ENCODE data around the gene HEXA.

Gene HEXA

DNA sequence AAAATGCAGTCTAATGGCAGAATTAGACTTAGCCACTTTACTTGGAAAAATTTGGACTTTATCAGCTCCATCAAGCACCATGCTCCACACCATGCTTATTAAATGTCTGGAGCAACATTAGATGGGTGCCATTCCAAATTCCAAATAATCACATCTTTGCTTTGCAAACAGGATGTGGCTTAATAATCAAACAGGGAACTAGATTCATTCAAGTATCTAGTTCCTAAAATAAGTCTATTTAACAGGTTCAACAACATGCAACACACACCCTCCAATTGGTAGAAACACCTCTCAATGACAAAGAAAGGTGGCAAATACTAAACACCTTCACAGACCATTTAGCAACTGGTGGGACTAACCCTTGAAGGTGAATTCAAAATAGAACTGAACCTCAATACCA lies 3.5 kb downstream of the HEXA start:
- no peak for DNase-seq

DNA sequence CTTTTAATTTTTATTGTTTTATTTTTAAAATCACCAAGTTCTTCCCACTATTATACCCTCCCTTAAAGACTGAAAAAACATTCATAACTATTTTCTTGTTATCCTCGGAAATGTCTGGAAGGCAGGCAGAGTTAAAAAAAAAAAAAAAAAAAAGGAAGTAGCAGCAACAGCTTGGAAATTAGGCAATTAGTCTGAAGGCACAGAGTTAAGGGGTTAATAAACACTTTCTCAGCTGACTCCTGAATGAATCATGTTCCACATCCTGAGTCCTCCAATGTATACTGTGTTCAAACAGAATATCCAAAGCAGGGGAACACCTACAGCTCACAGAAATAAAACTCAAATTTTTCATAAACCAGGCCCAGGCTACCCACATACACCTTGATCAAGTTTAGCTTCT lies 5.8 kb downstream of the HEXA start:
- no peak for DNase-seq

DNA sequence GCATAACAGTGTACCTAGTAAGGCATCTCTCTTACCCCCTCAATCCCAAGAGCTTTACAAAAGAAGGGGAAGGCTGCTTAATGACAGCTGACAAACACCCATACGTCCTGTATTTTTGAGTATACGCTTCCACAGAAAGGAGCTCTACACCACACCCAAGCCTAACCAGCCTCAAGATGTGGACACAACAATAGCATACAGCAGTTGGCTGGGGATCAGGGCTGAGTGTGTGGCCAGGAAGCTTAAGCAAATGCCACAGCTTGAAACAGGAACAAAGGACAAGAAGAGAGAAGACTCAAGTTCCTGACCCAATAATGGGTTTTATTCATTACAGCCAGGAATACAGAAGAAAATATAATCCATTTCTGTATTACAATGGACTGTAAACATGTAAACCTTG lies 6.9 kb downstream of the HEXA start:
- no peak for DNase-seq

DNA sequence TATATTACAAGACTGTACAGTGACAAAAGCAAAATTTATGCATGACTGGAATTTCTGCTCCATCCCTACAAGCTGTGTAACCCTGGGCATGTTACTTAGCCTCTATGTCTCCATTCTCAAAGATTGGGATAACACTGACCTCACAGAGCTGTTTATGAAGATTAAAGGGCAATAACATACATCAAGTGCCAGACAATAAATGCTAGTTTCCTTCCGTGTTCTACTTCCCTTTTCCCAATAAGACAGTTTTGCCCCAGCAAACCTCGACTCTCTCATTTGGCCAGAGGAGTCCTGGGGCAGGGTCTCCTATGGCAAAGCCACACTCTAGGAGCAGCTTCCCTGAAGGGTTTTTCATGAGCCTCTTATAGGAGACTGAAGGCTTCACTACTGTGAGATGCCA lies 7.5 kb downstream of the HEXA start:
- DNase-seq = no peak

DNA sequence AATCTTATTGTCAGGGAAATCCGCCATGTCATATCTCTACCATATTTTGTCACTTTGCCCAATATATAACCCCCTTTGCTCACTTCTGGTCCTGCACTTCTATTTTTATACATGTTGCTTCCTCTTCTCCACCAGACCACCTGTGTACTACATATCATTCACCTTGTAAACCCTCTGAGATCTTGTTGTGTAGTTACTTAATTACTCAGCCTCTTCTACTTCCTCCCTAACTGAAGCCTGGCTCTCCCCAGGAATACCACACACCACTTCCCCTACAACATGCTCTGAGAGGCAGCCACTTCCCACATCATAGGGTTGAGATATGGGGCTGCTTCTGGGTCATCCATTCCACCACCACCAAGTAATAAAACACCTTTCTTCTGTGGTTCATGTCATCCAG lies 10.0 kb downstream of the HEXA start:
- no peak for DNase-seq

DNA sequence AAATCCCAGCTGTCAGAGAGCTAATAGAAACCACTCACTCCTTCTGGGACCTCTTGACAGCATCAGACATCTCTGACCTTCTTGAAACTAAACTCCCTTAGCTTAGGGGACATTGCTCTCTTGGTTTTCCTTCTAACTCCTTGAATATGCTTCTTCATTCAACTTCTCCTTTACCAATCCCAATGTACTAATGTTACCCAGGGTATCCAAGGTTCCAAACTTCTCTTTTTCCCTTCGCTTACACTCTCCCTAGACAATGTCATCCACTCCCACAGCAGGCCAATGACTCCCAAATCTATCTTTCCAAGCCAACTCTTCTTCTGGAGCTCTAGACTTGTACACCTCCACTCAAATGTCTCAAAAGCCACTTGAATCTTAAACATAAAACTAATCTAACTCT lies 14.6 kb downstream of the HEXA start:
- no peak for DNase-seq

DNA sequence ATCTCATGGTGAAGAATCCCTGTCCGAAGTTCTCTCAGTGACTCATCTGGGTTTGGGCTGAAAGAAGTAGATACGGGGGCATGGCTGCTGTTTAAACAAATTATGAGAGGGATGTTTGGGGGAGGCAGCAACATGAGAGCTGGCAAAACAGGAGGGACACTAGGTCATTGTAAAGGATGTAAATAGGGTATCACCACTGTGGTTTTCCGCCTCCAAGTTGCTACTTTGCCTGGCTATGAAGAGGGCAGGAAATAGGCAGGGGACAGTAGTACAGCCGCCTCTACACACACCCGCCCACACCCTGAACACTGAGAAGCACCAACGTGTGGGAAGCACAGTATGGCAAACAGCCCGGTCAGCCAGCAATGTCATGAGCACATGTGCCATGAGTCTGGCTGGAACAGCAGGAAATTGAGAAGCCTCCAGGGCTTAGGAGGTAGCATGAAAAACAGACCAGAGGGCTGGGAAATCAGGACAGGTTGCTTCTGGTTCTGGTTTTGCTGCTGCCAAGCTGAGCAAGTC lies 17.1 kb downstream of the HEXA start:
- DNase-seq = no peak

- no peak for DNase-seq
These were observed 17.7 kb downstream of the HEXA start for GRCh38 chr15:72358121-72358520.

- no peak for DNase-seq
These were observed 21.3 kb downstream of the HEXA start for GRCh38 chr15:72354496-72354895.

DNA sequence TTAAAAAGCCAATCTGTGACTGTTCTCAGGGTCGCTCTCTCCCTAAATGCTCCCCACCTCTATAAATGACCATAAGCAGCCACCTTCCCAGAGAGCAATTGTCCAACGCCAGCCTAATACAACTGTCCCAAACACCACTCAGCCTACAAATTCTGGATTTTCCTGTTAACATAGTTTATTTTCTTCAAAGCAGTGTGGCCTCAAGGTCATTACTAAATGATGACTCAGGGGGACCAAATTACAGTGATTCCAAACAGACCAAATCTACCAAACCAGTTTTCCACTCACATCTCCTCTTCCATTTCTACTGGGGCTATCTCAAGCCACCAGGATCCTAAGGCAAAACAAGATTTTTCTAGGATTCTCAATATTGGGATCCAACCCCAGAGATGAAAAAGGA lies 22.5 kb downstream of the HEXA start:
- no peak for DNase-seq

GRCh38 chr15:72345806-72346205 lies 30.0 kb downstream of the HEXA start:
- no peak for DNase-seq

GRCh38 chr15:72345280-72345679 lies 30.5 kb downstream of the HEXA start:
- DNase-seq = no peak

- no peak for DNase-seq
These were observed 31.2 kb downstream of the HEXA start for GRCh38 chr15:72344602-72345001.

- peak; percentile 20 for DNase-seq
These were observed 33.4 kb downstream of the HEXA start for GRCh38 chr15:72342385-72342784.

GRCh38 chr15:72341361-72341760 lies 34.5 kb downstream of the HEXA start:
- DNase-seq = peak; percentile 8

DNA sequence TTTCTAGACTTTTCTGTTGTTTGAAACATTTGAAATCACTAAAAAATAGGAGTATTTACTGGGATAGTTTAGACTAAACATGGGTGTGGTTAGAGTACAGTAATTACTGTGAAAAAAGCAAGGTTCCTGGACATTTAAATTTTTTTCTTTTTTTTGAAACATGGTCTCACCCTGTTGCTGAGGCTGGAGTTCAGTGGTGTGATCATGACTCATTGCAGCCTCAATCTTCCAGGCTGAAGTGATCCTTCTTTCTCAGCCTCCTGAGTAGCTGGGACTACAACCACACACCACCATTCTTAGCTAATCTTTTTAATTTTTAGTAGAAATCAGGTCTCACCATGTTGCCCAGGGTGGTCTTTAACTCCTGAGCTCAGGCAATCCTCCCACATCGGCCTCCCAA lies 35.4 kb downstream of the HEXA start:
- DNase-seq = no peak

DNA sequence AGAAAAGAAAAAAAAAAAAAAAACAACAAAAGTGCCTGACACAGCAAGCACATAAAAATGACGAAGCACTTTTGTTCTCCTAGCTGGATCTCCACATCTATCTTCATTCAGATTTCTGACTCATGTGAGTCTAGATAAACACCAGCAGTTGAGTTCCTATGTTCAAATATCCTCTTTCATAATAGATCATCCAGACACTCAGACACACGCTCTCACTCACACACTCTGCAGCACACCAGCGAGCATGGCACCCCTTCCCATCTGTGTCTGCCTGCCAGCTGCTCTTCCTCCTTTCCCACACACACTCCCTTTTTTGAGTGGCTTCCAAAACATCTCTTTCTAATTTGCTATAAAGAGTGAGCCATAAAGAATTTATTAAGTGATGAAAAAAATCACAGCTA lies 36.0 kb downstream of the HEXA start:
- DNase-seq = no peak

GRCh38 chr15:72338617-72339321 lies 37.0 kb downstream of the HEXA start:
- DNase-seq = no peak

GRCh38 chr15:72338148-72338547 lies 37.7 kb downstream of the HEXA start:
- no peak for DNase-seq

- DNase-seq = no peak
These were observed 41.0 kb downstream of the HEXA start for GRCh38 chr15:72334842-72335241.

DNA sequence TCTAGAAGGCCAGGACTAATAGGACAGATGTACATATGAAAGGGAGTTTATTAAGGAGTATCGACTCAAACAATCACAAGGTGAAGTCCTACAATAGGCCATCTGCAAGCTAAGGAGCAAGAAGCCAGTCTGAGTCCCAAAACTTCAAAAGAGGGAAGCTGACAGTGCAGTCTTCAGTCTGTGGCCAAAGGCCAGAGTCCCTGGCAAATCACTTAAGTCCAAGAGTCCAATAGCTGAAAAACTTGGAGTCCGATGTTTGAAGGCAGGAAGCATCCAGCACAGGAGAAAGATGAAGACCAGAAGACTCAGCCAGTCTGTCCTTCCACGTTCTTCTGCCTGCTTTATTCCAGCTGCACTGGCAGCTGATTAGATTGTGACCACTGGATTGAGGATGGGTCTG lies 44.8 kb downstream of the HEXA start:
- no peak for DNase-seq

DNA sequence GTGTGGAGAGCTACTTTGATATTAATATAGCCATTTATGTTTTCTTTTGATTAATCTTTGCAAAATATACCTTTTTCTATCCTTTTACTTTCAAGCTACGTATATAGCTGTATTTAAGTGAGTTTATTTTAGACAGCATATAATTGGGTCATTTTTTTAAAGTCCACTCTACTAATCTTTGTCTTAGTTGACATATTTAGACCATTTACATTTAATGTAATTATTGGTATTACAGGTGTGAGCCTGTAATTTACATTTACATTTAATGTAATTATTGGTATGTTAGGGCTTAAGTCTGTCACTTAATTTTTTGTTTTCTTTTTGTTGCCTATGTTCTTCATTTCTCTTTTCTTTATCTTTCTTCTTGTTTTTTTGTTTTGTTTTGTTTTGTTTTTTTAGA lies 52.1 kb downstream of the HEXA start:
- DNase-seq = no peak

DNA sequence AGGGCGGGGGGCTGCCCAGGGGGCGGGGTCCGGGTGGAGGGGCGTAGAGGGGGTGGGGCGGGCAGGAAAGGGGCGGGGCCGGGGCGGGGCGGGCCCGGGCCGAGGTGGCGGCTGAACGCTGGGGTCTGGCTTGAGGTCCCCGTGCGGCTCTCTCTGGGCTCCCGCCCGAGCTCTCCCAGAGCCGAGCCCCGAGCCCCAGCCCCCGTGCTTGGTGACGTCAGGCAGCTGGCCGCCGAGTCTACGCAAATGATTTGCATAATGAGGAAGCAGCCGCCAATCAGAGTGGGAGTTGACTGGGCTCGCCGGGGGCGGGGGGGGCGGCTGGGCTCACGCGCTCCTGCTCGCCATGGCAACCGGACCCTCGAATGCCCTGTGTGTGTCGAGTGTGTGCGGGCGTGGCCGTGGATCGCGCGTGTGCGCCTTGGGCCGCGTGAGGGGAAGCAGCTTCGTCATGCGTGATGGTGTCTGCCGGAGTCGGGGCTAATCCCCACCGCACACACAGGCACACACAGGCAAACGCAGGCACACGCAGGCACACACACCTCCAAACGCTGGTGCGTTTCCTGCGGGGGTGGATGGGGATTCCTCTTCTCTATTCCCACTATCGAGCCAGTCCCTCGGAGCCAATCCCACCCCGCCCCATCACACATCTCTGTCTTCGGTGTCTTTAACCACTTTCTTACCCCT lies 55.7 kb downstream of the HEXA start, which contains the start of gene CELF6:
CELF6 (minus strand) TSS at position 173 of the 687 bp plus-strand sequence. CDS start 283 bp downstream, outside the sequence.
- peak; percentile 88 for DNase-seq

DNA sequence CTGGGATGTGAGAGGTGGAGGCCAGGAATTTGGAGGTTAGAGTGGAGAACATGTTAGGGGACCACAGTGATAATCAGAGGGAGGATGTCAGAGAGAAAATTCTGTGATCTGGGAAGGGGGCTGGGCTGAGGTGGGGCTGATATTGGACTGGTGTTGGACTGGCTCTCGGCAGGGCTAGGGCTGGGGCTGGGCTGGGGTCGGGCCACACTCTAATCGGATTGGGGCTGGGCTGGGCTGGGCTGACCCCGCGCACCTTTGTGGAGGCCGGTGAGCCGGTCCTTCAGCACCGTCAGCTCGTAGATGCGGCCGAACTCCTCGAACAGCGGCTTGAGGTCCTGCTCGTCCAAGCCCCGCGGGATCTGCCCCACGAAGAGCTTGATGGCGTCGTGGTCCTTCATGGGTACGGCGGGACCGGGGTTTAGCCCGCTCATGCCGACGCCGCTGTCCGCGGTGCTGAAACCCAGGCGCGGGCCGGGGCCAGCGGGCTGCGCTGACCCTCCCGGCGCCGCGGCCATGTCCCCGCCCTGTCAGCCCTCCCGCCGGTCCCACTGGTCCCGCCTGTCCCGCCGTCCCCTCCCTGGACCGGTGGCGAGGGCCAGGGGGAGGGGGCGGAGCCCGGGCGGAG lies 56.3 kb downstream of the HEXA start:
- DNase-seq = no peak
